Ureter (tissue), 1 donor: ENCODE measurements around the gene CLVS2. TPM values are rescaled to one million over a fixed set of nuclear protein-coding genes. Genes with fewer than 3 reads are reported as not detected.

Source experiments
- total RNA-seq: library from RNA; stranded (reverse); gene quantifications from one replicate; pipeline ENCODE4 v1.2.4, GENCODE V29; 2023
- donor health status: DM: yes; HTN: yes; CAD: no.

CLVS2 gene
- total RNA-seq, 1 donor from 2014 or later, result 0.18 TPM

Other genes starting within 250 kb of the CLVS2 start
- gene FABP7, start 216.5 kb upstream of the CLVS2 start, total RNA-seq, result not detected
- gene SMPDL3A, start 207.0 kb upstream of the CLVS2 start, total RNA-seq, result 18.8 TPM